OCI-LY7 (cell line): ENCODE results near the gene RNU7-1. TPM values are rescaled to one million over a fixed set of nuclear protein-coding genes. Genes with fewer than 3 reads are reported as not detected.

Experiments
- BruUV-seq: library from RNA; stranded (reverse); fragments of 400-500 nt; replicated peaks from 2 replicates; lab custom pipeline; 2021; lab: Mats Ljungman, UMichigan
- CTCF ChIA-PET: fragments of 300-600 bp; sonication (Branson Sonifier 250); formaldehyde crosslinking; loops from one replicate; lab custom pipeline; 2022; ENCODE audit warnings: antibody characterized with exemption; ENCODE audit not compliant: unreplicated experiment; lab: Charles Lee
- POLR2A ChIA-PET: fragments of 300-600 bp; sonication (Branson Sonifier 250); formaldehyde crosslinking; loops from one replicate; lab custom pipeline; 2022; ENCODE audit warnings: antibody characterized with exemption; lab: Charles Lee
- DNase-seq: peaks from one replicate; pipeline ENCODE4 v3.0.0-alpha.2; 2015; ENCODE audit warnings: low spot score
- H2AFZ ChIP-seq: fragments of 200-600 bp; sonication (generic), shearing (Covaris generic); 2 replicates; pipeline ENCODE4 v1.6.1; 2014; ENCODE audit warnings: mild to moderate bottlenecking, antibody characterized with exemption, low read length, moderate library complexity
- H3K27ac ChIP-seq: fragments of 200-600 bp; sonication (generic); 2 replicates; pipeline ENCODE4 v1.5.1; 2014; ENCODE audit warnings: mixed run types, low read depth, mild to moderate bottlenecking, moderate library complexity, low read length, inconsistent platforms; ENCODE audit not compliant: poor library complexity, severe bottlenecking
- H3K36me3 ChIP-seq: fragments of 200-600 bp; sonication (generic); 2 replicates; pipeline ENCODE4 v1.6.1; 2014; ENCODE audit warnings: mild to moderate bottlenecking, antibody characterized with exemption, low read length, moderate library complexity, mixed read lengths; ENCODE audit not compliant: insufficient read depth
- H3K4me1 ChIP-seq: fragments of 200-600 bp; sonication (generic); 2 replicates; pipeline ENCODE4 v1.5.1; 2014; ENCODE audit warnings: mild to moderate bottlenecking, low read length; ENCODE audit not compliant: insufficient read depth, poor library complexity, severe bottlenecking
- H3K4me2 ChIP-seq: fragments of 200-600 bp; sonication (generic); 2 replicates; pipeline ENCODE4 v1.6.1; 2014; ENCODE audit warnings: mild to moderate bottlenecking, low read length
- H3K4me3 ChIP-seq: fragments of 200-600 bp; sonication (generic); 2 replicates; pipeline ENCODE4 v1.5.1; 2014; ENCODE audit warnings: mild to moderate bottlenecking, low read depth, low read length; ENCODE audit not compliant: poor library complexity, severe bottlenecking
- H3K79me2 ChIP-seq: fragments of 200-600 bp; sonication (generic); 2 replicates; pipeline ENCODE4 v1.6.1; 2016; ENCODE audit warnings: low read depth, mild to moderate bottlenecking, low read length, moderate library complexity, mixed read lengths; ENCODE audit not compliant: insufficient read depth
- H3K9me2 ChIP-seq: fragments of 200-600 bp; sonication (generic); 2 replicates; pipeline ENCODE4 v1.6.1; 2016; ENCODE audit warnings: mild to moderate bottlenecking, low read length, mixed read lengths; ENCODE audit not compliant: insufficient read depth
- H3K9me3 ChIP-seq: fragments of 200-600 bp; sonication (generic); 2 replicates; pipeline ENCODE4 v1.6.1; 2014; ENCODE audit warnings: mild to moderate bottlenecking, mixed run types, low read length, mixed read lengths
- H4K20me1 ChIP-seq: fragments of 200-600 bp; sonication (generic); 2 replicates; pipeline ENCODE4 v1.6.1; 2014; ENCODE audit warnings: mild to moderate bottlenecking, antibody characterized with exemption, low read length, moderate library complexity, mixed read lengths; ENCODE audit not compliant: insufficient read depth
- EZH2phosphoT487 ChIP-seq: fragments of 200-600 bp; sonication (generic); IDR thresholded peaks from 2 replicates; pipeline ENCODE4 v1.6.1; 2018; ENCODE audit warnings: low read depth, borderline replicate concordance, mild to moderate bottlenecking, mixed run types, antibody characterized with exemption, low read length, moderate library complexity, mixed read lengths
- intact Hi-C: fragments of 100-400 bp; cut with micrococcal nuclease; formaldehyde crosslinking; loops from one replicate; pipeline ENCODE4 v1.10.0; 2022; ENCODE audit not compliant: unreplicated experiment
- total RNA-seq, 2 experiments: library from RNA; depleted of rRNA in 1 of 2; stranded (reverse); fragments of >200 nt in 1 of 2; shearing (Covaris generic) in 1 of 2; gene quantifications; 2 replicates each; pipeline ENCODE4 v1.2.3, GENCODE V29; 2014 to 2022
- TF ChIP-seq, protein P1 (sequence below): fragments of 200-600 bp; sonication (generic); conservative IDR thresholded peaks from 2 replicates; pipeline ENCODE4 v1.5.1; 2014; ENCODE audit warnings: mild to moderate bottlenecking, antibody characterized with exemption, low read length, moderate library complexity, mixed read lengths

RNU7-1 gene
- total RNA-seq, 2 experiments from 2014 or later, result not detected

DNA sequence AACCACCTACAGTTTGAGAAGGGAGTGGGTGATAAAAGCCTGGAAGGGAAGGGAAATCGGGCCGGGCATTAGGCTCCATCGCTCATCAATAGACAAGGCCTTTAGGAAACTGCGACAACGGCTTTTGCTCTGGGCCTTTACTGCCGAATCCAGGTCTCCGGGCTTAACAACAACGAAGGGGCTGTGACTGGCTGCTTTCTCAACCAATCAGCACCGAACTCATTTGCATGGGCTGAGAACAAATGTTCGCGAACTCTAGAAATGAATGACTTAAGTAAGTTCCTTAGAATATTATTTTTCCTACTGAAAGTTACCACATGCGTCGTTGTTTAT lies 261 bp upstream of the RNU7-1 start:
- ChIA-PET POLR2A (interaction anchor here (0.5 to 5.6 kb wide), 31 partner anchors 8 to 710 kb away, joined by 3 to 155 read pairs (median 4); partner anchors contain the start of genes C1R, C1RL, CDCA3 and EMG1), CTCF (interaction anchor here (1.1 to 6.0 kb wide), 3 partner anchors 9 to 168 kb away, joined by 3 to 110 read pairs (median 3); no protein-coding TSS in a partner anchor)
- Histone ChIP-seq H4K20me1 (no peaks in the 10 kb centered on the region), H3K36me3 (no peaks in the 10 kb centered on the region), H3K9me2 (no peaks in the 10 kb centered on the region), H3K27ac (peak overlapping the region; percentile 96), H3K79me2 (peaks cover 9% of the 10 kb centered on the region; the same call in 1 of the 2 replicates), H3K4me2 (peak overlapping the region; percentile 89), H2AFZ (peak overlapping the region; percentile 27; the same call in 1 of the 2 replicates), H3K9me3 (no peaks in the 10 kb centered on the region), H3K4me3 (peak overlapping the region; percentile 73), H3K4me1 (peaks cover 42% of the 10 kb centered on the region)
- DNase-seq, result peak; percentile 94
- no peak for TF ChIP-seq EZH2phosphoT487
- TF ChIP-seq, protein P1, sequence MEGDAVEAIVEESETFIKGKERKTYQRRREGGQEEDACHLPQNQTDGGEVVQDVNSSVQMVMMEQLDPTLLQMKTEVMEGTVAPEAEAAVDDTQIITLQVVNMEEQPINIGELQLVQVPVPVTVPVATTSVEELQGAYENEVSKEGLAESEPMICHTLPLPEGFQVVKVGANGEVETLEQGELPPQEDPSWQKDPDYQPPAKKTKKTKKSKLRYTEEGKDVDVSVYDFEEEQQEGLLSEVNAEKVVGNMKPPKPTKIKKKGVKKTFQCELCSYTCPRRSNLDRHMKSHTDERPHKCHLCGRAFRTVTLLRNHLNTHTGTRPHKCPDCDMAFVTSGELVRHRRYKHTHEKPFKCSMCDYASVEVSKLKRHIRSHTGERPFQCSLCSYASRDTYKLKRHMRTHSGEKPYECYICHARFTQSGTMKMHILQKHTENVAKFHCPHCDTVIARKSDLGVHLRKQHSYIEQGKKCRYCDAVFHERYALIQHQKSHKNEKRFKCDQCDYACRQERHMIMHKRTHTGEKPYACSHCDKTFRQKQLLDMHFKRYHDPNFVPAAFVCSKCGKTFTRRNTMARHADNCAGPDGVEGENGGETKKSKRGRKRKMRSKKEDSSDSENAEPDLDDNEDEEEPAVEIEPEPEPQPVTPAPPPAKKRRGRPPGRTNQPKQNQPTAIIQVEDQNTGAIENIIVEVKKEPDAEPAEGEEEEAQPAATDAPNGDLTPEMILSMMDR, result no peak
- intact Hi-C loops, result no loop called here
- BruUV-seq, result no TSS peak

- Histone ChIP-seq H4K20me1 (no peaks in the 10 kb centered on the region), H3K4me1 (peaks cover 49% of the 10 kb centered on the region), H3K36me3 (no peaks in the 10 kb centered on the region), H3K27ac (peak overlapping the region; percentile 96), H3K9me3 (no peaks in the 10 kb centered on the region), H3K9me2 (no peaks in the 10 kb centered on the region), H3K79me2 (peaks cover 9% of the 10 kb centered on the region; the same call in 1 of the 2 replicates), H2AFZ (peak overlapping the region; percentile 53; the same call in 1 of the 2 replicates), H3K4me2 (peak overlapping the region; percentile 89), H3K4me3 (peak overlapping the region; percentile 73)
- intact Hi-C loops, result loop anchor here (1.0 to 2.0 kb wide), 5 partner anchors 16 to 164 kb away; partner anchors contain the start of genes C1R, C1RL and LPCAT3
- TF ChIP-seq, protein P1, result peak; percentile 93
- no peak for TF ChIP-seq EZH2phosphoT487
- ChIA-PET POLR2A (interaction anchor here (0.7 to 5.6 kb wide), 26 partner anchors 8 to 698 kb away, joined by 3 to 155 read pairs (median 4); partner anchors contain the start of genes C1R, C1RL, CDCA3 and EMG1), CTCF (interaction anchor here (0.6 to 6.0 kb wide), 6 partner anchors 8 to 167 kb away, joined by 3 to 110 read pairs (median 4); no protein-coding TSS in a partner anchor)
- peak; percentile 96 for DNase-seq
- BruUV-seq, result no TSS peak
Measured at GRCh38 chr12:6944381-6945186, 968 bp downstream of the RNU7-1 start.
